GM21390 (cell line): ENCODE measurements around the gene BABAM2.

Experiments
- ATAC-seq: cut with Tn5 transposase; IDR thresholded peaks from one replicate; pipeline ENCODE4 v1.9.1; 2021; ENCODE audit not compliant: unreplicated experiment

BABAM2 gene

GRCh38 chr2:27906074-27906473 is 15.5 kb downstream of the BABAM2 start:
- no peak for ATAC-seq

- ATAC-seq = no peak
Measured at GRCh38 chr2:27907547-27907946, 17.0 kb downstream of the BABAM2 start.

- ATAC-seq = no peak
Measured at GRCh38 chr2:27909901-27910300, 19.4 kb downstream of the BABAM2 start.

GRCh38 chr2:27911458-27912210 is 21.1 kb downstream of the BABAM2 start:
- ATAC-seq = peak; percentile 51

GRCh38 chr2:27912512-27912911 is 22.0 kb downstream of the BABAM2 start:
- no peak for ATAC-seq

GRCh38 chr2:27914041-27914804 is 23.7 kb downstream of the BABAM2 start:
- ATAC-seq = no peak

GRCh38 chr2:27914805-27915175 is 24.3 kb downstream of the BABAM2 start:
- no peak for ATAC-seq

GRCh38 chr2:27915191-27915590 is 24.7 kb downstream of the BABAM2 start:
- ATAC-seq = no peak

GRCh38 chr2:27915874-27916273 is 25.3 kb downstream of the BABAM2 start:
- ATAC-seq = no peak

GRCh38 chr2:27916293-27916995 is 25.9 kb downstream of the BABAM2 start:
- no peak for ATAC-seq

GRCh38 chr2:27920148-27920885 is 29.8 kb downstream of the BABAM2 start:
- no peak for ATAC-seq

GRCh38 chr2:27921424-27921823 is 30.9 kb downstream of the BABAM2 start:
- no peak for ATAC-seq

GRCh38 chr2:27921880-27922547 is 31.5 kb downstream of the BABAM2 start:
- ATAC-seq = no peak

GRCh38 chr2:27922842-27923241 is 32.3 kb downstream of the BABAM2 start:
- ATAC-seq = no peak

GRCh38 chr2:27925766-27926472 is 35.4 kb downstream of the BABAM2 start:
- ATAC-seq = no peak

GRCh38 chr2:27929916-27930486 is 39.5 kb downstream of the BABAM2 start:
- no peak for ATAC-seq

- no peak for ATAC-seq
Measured at GRCh38 chr2:27931361-27931950, 40.9 kb downstream of the BABAM2 start.

GRCh38 chr2:27932396-27932795 is 41.9 kb downstream of the BABAM2 start:
- ATAC-seq = no peak

- no peak for ATAC-seq
Measured at GRCh38 chr2:27935026-27935425, 44.5 kb downstream of the BABAM2 start.
